GM23338 (cell line): Measurements from ENCODE around the gene KLHDC7B. TPM values are rescaled to one million over a fixed set of nuclear protein-coding genes. Genes with fewer than 3 reads are reported as not detected.

Experiments used
- ATAC-seq: fragments of 200-7000 bp; cut with Tn5 transposase; 3 replicates; pipeline ENCODE4 v1.9.1; 2020
- DNase-seq: peaks from one replicate; pipeline ENCODE4 v3.0.0-alpha.2; 2015; ENCODE audit warnings: low spot score
- H2AFZ ChIP-seq: fragments of 200-600 bp; sonication (generic); 2 replicates; pipeline ENCODE4 v1.8.0; 2016; ENCODE audit warnings: antibody characterized with exemption, mild to moderate bottlenecking, moderate library complexity
- H3F3A ChIP-seq: fragments of 200-600 bp; sonication (generic); replicated peaks from 2 replicates; pipeline ENCODE4 v1.8.0; 2017; ENCODE audit warnings: antibody characterized with exemption, mixed run types, low read depth
- H3K27ac ChIP-seq: fragments of 200-600 bp; sonication (generic); 2 replicates; pipeline ENCODE4 v1.6.1; 2016; ENCODE audit warnings: low read depth
- H3K27me3 ChIP-seq: fragments of 200-600 bp; sonication (generic); 2 replicates; pipeline ENCODE4 v1.8.0; 2016; ENCODE audit warnings: mild to moderate bottlenecking, mixed run types, moderate library complexity; ENCODE audit not compliant: insufficient read depth
- H3K36me3 ChIP-seq: fragments of 200-600 bp; sonication (generic); 2 replicates; pipeline ENCODE4 v1.8.0; 2016; ENCODE audit warnings: mild to moderate bottlenecking; ENCODE audit not compliant: insufficient read depth
- H3K4me1 ChIP-seq: fragments of 200-600 bp; sonication (generic); 2 replicates; pipeline ENCODE4 v1.8.0; 2016; ENCODE audit warnings: mild to moderate bottlenecking, moderate library complexity; ENCODE audit not compliant: insufficient read depth
- H3K4me2 ChIP-seq: fragments of 200-600 bp; sonication (generic); 2 replicates; pipeline ENCODE4 v1.7.1; 2017; ENCODE audit warnings: mixed run types
- H3K4me3 ChIP-seq: fragments of 200-600 bp; sonication (generic); 2 replicates; pipeline ENCODE4 v1.6.1; 2016; ENCODE audit warnings: mixed run types
- H3K79me2 ChIP-seq: fragments of 200-600 bp; sonication (generic); replicated peaks from 2 replicates; pipeline ENCODE4 v1.8.0; 2017; ENCODE audit warnings: mild to moderate bottlenecking; ENCODE audit not compliant: insufficient read depth
- H3K9me2 ChIP-seq: fragments of 200-600 bp; sonication (generic); 2 replicates; pipeline ENCODE4 v1.8.0; 2017; ENCODE audit not compliant: insufficient read depth
- H4K20me1 ChIP-seq: fragments of 200-600 bp; sonication (generic); replicated peaks from 2 replicates; pipeline ENCODE4 v1.8.0; 2017; ENCODE audit warnings: mild to moderate bottlenecking; ENCODE audit not compliant: insufficient read depth
- H3K27ac Mint-ChIP-seq: 2 replicates; pipeline ENCODE4 v1.8.0; 2020; ENCODE audit warnings: inconsistent platforms, mild to moderate bottlenecking, moderate library complexity, mixed read lengths
- H3K27me3 Mint-ChIP-seq: 3 replicates; pipeline ENCODE4 v1.8.0; 2022; ENCODE audit warnings: low read depth, mild to moderate bottlenecking, moderate library complexity, mixed read lengths, inconsistent platforms; ENCODE audit not compliant: insufficient read depth, poor library complexity
- H3K36me3 Mint-ChIP-seq: 3 replicates; pipeline ENCODE4 v1.8.0; 2021; ENCODE audit warnings: low read depth, mild to moderate bottlenecking, inconsistent platforms, moderate library complexity, mixed read lengths
- H3K4me1 Mint-ChIP-seq: 3 replicates; pipeline ENCODE4 v1.8.0; 2020; ENCODE audit warnings: mild to moderate bottlenecking, inconsistent platforms, mixed read lengths
- H3K4me3 Mint-ChIP-seq: 3 replicates; pipeline ENCODE4 v1.8.0; 2021; ENCODE audit warnings: moderate library complexity, mild to moderate bottlenecking, inconsistent platforms, mixed read lengths
- H3K9me3 Mint-ChIP-seq: 3 replicates; pipeline ENCODE4 v1.8.0; 2020; ENCODE audit warnings: moderate library complexity, mild to moderate bottlenecking, inconsistent platforms, mixed read lengths
- CREB1 ChIP-seq: fragments of 250-450 bp; sonication (Bioruptor Pico); IDR thresholded peaks from 2 replicates; pipeline ENCODE4 v1.5.0; 2020; ENCODE audit warnings: low read depth, mild to moderate bottlenecking, moderate library complexity
- ETS1 ChIP-seq: IDR thresholded peaks from 2 replicates; pipeline ENCODE4 v1.6.1; 2016; ENCODE audit warnings: antibody characterized with exemption
- EZH2 ChIP-seq: fragments of 200-600 bp; sonication (generic); IDR thresholded peaks from one replicate; pipeline ENCODE4 v1.8.0; 2017; ENCODE audit warnings: antibody characterized with exemption, mild to moderate bottlenecking, low read depth; ENCODE audit not compliant: unreplicated experiment
- NANOG ChIP-seq: IDR thresholded peaks from 2 replicates; pipeline ENCODE4 v1.6.1; 2016; ENCODE audit warnings: antibody characterized with exemption, borderline replicate concordance
- POLR2AphosphoS5 ChIP-seq: IDR thresholded peaks from 2 replicates; pipeline ENCODE4 v1.6.1; 2016; ENCODE audit warnings: antibody characterized with exemption, low read depth
- ZNF114 ChIP-seq: fragments of 250-450 bp; sonication (Bioruptor Pico); IDR thresholded peaks from 2 replicates; pipeline ENCODE4 v1.5.0; 2020; ENCODE audit warnings: mild to moderate bottlenecking, moderate library complexity
- polyA plus RNA-seq: library from polyadenylated mRNA; unstranded; fragments of >200 nt; fragmentation: Nextera tagmentation; extraction: Ambion mirVana; gene quantifications from 2 replicates; pipeline ENCODE4 v1.2.1, GENCODE V29; 2016
- total RNA-seq: library from RNA; depleted of rRNA; stranded (reverse); fragments of >200 nt; shearing (Covaris generic); gene quantifications from 2 replicates; pipeline ENCODE4 v1.2.3, GENCODE V29; 2014
- TF ChIP-seq, protein P1 (sequence below), 2 experiments: fragments of 200-600 bp in 1 of 2; sonication (generic) in 1 of 2; conservative IDR thresholded peaks; 2 replicates each; pipeline versions ENCODE4 v1.5.1 to v1.6.1; 2016 to 2017; ENCODE audit warnings: antibody characterized with exemption in 2 of 2, low read depth in 2 of 2, mild to moderate bottlenecking in 2 of 2, moderate library complexity in 1 of 2
- TF ChIP-seq, protein P2 (sequence below): fragments of 250-450 bp; sonication (Bioruptor Pico); IDR thresholded peaks from 2 replicates; pipeline ENCODE4 v1.5.0; 2020; ENCODE audit warnings: mild to moderate bottlenecking, moderate library complexity

The KLHDC7B gene
- total and polyA plus RNA-seq, 2 experiments from 2014 or later, result not detected

GRCh38 chr22:50564289-50564688 is 18.6 kb downstream of the KLHDC7B start:
- Histone ChIP-seq H3K4me2 (no peak overlapping the region), H3K79me2 (no peaks in the 10 kb centered on the region), H4K20me1 (no peaks in the 10 kb centered on the region), H3K4me1 (no peaks in the 10 kb centered on the region), H3K27me3 (peaks cover 20% of the 10 kb centered on the region), H3K36me3 (no peaks in the 10 kb centered on the region), H3F3A (0 out of 2 replicates have a peak, but pooled peaks cover 3% of the 10 kb centered on the region), H3K27ac (no peak overlapping the region), H3K9me2 (no peaks in the 10 kb centered on the region), H3K4me3 (no peak overlapping the region), H2AFZ (no peak overlapping the region)
- no peak for ATAC-seq
- peaks cover 11% of the 10 kb centered on the region; the same call in 2 of the 3 replicates for H3K36me3 Mint-ChIP-seq
- H3K9me3 Mint-ChIP-seq, result no peaks in the 10 kb centered on the region
- TF ChIP-seq EZH2 (no peak), POLR2AphosphoS5 (no peak), NANOG (no peak), ETS1 (no peak), CREB1 (CRISPR knock-in tag) (no peak), ZNF114 (no peak)
- TF ChIP-seq, protein P1, sequence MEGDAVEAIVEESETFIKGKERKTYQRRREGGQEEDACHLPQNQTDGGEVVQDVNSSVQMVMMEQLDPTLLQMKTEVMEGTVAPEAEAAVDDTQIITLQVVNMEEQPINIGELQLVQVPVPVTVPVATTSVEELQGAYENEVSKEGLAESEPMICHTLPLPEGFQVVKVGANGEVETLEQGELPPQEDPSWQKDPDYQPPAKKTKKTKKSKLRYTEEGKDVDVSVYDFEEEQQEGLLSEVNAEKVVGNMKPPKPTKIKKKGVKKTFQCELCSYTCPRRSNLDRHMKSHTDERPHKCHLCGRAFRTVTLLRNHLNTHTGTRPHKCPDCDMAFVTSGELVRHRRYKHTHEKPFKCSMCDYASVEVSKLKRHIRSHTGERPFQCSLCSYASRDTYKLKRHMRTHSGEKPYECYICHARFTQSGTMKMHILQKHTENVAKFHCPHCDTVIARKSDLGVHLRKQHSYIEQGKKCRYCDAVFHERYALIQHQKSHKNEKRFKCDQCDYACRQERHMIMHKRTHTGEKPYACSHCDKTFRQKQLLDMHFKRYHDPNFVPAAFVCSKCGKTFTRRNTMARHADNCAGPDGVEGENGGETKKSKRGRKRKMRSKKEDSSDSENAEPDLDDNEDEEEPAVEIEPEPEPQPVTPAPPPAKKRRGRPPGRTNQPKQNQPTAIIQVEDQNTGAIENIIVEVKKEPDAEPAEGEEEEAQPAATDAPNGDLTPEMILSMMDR (conservative IDR thresholded peaks at IDR 0.05; ENCODE audit: low read depth in 2 of 2), result no peak
- TF ChIP-seq, protein P2, sequence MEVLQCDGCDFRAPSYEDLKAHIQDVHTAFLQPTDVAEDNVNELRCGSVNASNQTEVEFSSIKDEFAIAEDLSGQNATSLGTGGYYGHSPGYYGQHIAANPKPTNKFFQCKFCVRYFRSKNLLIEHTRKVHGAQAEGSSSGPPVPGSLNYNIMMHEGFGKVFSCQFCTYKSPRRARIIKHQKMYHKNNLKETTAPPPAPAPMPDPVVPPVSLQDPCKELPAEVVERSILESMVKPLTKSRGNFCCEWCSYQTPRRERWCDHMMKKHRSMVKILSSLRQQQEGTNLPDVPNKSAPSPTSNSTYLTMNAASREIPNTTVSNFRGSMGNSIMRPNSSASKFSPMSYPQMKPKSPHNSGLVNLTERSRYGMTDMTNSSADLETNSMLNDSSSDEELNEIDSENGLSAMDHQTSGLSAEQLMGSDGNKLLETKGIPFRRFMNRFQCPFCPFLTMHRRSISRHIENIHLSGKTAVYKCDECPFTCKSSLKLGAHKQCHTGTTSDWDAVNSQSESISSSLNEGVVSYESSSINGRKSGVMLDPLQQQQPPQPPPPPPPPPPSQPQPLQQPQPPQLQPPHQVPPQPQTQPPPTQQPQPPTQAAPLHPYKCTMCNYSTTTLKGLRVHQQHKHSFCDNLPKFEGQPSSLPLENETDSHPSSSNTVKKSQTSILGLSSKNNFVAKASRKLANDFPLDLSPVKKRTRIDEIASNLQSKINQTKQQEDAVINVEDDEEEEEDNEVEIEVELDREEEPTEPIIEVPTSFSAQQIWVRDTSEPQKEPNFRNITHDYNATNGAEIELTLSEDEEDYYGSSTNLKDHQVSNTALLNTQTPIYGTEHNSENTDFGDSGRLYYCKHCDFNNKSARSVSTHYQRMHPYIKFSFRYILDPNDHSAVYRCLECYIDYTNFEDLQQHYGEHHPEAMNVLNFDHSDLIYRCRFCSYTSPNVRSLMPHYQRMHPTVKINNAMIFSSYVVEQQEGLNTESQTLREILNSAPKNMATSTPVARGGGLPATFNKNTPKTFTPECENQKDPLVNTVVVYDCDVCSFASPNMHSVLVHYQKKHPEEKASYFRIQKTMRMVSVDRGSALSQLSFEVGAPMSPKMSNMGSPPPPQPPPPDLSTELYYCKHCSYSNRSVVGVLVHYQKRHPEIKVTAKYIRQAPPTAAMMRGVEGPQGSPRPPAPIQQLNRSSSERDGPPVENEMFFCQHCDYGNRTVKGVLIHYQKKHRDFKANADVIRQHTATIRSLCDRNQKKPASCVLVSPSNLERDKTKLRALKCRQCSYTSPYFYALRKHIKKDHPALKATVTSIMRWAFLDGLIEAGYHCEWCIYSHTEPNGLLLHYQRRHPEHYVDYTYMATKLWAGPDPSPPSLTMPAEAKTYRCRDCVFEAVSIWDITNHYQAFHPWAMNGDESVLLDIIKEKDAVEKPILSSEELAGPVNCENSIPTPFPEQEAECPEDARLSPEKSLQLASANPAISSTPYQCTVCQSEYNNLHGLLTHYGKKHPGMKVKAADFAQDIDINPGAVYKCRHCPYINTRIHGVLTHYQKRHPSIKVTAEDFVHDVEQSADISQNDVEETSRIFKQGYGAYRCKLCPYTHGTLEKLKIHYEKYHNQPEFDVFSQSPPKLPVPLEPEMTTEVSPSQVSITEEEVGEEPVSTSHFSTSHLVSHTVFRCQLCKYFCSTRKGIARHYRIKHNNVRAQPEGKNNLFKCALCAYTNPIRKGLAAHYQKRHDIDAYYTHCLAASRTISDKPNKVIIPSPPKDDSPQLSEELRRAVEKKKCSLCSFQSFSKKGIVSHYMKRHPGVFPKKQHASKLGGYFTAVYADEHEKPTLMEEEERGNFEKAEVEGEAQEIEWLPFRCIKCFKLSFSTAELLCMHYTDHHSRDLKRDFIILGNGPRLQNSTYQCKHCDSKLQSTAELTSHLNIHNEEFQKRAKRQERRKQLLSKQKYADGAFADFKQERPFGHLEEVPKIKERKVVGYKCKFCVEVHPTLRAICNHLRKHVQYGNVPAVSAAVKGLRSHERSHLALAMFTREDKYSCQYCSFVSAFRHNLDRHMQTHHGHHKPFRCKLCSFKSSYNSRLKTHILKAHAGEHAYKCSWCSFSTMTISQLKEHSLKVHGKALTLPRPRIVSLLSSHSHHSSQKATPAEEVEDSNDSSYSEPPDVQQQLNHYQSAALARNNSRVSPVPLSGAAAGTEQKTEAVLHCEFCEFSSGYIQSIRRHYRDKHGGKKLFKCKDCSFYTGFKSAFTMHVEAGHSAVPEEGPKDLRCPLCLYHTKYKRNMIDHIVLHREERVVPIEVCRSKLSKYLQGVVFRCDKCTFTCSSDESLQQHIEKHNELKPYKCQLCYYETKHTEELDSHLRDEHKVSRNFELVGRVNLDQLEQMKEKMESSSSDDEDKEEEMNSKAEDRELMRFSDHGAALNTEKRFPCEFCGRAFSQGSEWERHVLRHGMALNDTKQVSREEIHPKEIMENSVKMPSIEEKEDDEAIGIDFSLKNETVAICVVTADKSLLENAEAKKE (CRISPR knock-in tag), result no peak
- DNase-seq, result no peak
- H3K27ac Mint-ChIP-seq, result no peak overlapping the region
- peak overlapping the region; percentile 23; the same call in 1 of the 3 replicates for H3K4me3 Mint-ChIP-seq
- peaks cover 32% of the 10 kb centered on the region for H3K27me3 Mint-ChIP-seq
- H3K4me1 Mint-ChIP-seq, result peaks cover 6% of the 10 kb centered on the region; the same call in 2 of the 3 replicates
